Nephron progenitor cell (in vitro differentiated cells): ENCODE measurements around the gene AP2A2.

Source experiments
- DNase-seq: peaks from one replicate; pipeline ENCODE4 v3.0.0; 2021
- H3K27ac Mint-ChIP-seq: 2 replicates; pipeline ENCODE4 v1.8.0; 2021; ENCODE audit warnings: mild to moderate bottlenecking, moderate library complexity, mixed read lengths
- H3K27me3 Mint-ChIP-seq: 2 replicates; pipeline ENCODE4 v1.8.0; 2021; ENCODE audit warnings: mild to moderate bottlenecking, low read depth, mixed read lengths; ENCODE audit not compliant: poor library complexity
- H3K36me3 Mint-ChIP-seq: 2 replicates; pipeline ENCODE4 v1.8.0; 2021; ENCODE audit warnings: low read depth, mixed read lengths
- H3K4me1 Mint-ChIP-seq: 2 replicates; pipeline ENCODE4 v1.8.0; 2021; ENCODE audit warnings: mixed read lengths
- H3K4me3 Mint-ChIP-seq: 2 replicates; pipeline ENCODE4 v1.8.0; 2021; ENCODE audit warnings: mild to moderate bottlenecking, moderate library complexity, mixed read lengths
- H3K9me3 Mint-ChIP-seq: 2 replicates; pipeline ENCODE4 v1.8.0; 2021; ENCODE audit warnings: mild to moderate bottlenecking, moderate library complexity, mixed read lengths
- CTCF ChIP-seq: fragments of 200-600 bp; sonication (generic); IDR thresholded peaks from 2 replicates; pipeline ENCODE4 v1.5.0; 2021; ENCODE audit warnings: antibody characterized with exemption

The AP2A2 gene

GRCh38 chr11:884578-885070, 41.0 kb upstream of the AP2A2 start:
- no peaks in the 10 kb centered on the region for H3K27me3 Mint-ChIP-seq
- no peak for DNase-seq
- H3K9me3 Mint-ChIP-seq = no peaks in the 10 kb centered on the region
- peaks cover 13% of the 10 kb centered on the region for H3K4me1 Mint-ChIP-seq
- TF ChIP-seq CTCF = no peak
- peaks cover 37% of the 10 kb centered on the region for H3K36me3 Mint-ChIP-seq
- no peak overlapping the region for H3K27ac Mint-ChIP-seq
- no peak overlapping the region for H3K4me3 Mint-ChIP-seq

- no peaks in the 10 kb centered on the region for H3K9me3 Mint-ChIP-seq
- no peak for DNase-seq
- no peak overlapping the region for H3K4me3 Mint-ChIP-seq
- peak overlapping the region; percentile 78 for H3K27ac Mint-ChIP-seq
- peaks cover 15% of the 10 kb centered on the region for H3K4me1 Mint-ChIP-seq
- H3K36me3 Mint-ChIP-seq = peaks cover 27% of the 10 kb centered on the region
- TF ChIP-seq CTCF = no peak
- no peaks in the 10 kb centered on the region for H3K27me3 Mint-ChIP-seq
Measured at GRCh38 chr11:886568-886967, 39.1 kb upstream of the AP2A2 start.

- Mint-ChIP-seq H3K27me3 (no peaks in the 10 kb centered on the region), H3K9me3 (no peaks in the 10 kb centered on the region), H3K27ac (peak overlapping the region; percentile 42), H3K36me3 (peaks cover 17% of the 10 kb centered on the region), H3K4me1 (peaks cover 16% of the 10 kb centered on the region), H3K4me3 (no peak overlapping the region)
- no peak for DNase-seq
- no peak for TF ChIP-seq CTCF
Measured at GRCh38 chr11:887589-887988, 38.1 kb upstream of the AP2A2 start.

- DNase-seq = no peak
- H3K4me1 Mint-ChIP-seq = peaks cover 16% of the 10 kb centered on the region
- no peaks in the 10 kb centered on the region for H3K27me3 Mint-ChIP-seq
- peaks cover 11% of the 10 kb centered on the region for H3K36me3 Mint-ChIP-seq
- no peaks in the 10 kb centered on the region for H3K9me3 Mint-ChIP-seq
- no peak overlapping the region for H3K4me3 Mint-ChIP-seq
- no peak for TF ChIP-seq CTCF
- peak overlapping the region; percentile 51 for H3K27ac Mint-ChIP-seq
Measured at GRCh38 chr11:888310-889212, 37.1 kb upstream of the AP2A2 start.

- DNase-seq = no peak
- no peaks in the 10 kb centered on the region for H3K27me3 Mint-ChIP-seq
- H3K4me3 Mint-ChIP-seq = no peak overlapping the region
- peaks cover 19% of the 10 kb centered on the region for H3K4me1 Mint-ChIP-seq
- H3K9me3 Mint-ChIP-seq = no peaks in the 10 kb centered on the region
- H3K36me3 Mint-ChIP-seq = peaks cover 11% of the 10 kb centered on the region
- TF ChIP-seq CTCF = no peak
- no peak overlapping the region for H3K27ac Mint-ChIP-seq
Measured at GRCh38 chr11:889257-889656, 36.4 kb upstream of the AP2A2 start.
